Sciatic nerve (tissue), 2 donors: Measurements from ENCODE around the gene F8. TPM values are rescaled to one million over a fixed set of nuclear protein-coding genes. Genes with fewer than 3 reads are reported as not detected.
"Not testable (repeated sequence)": the region's sequence is repeated elsewhere in the genome, so short reads cannot be mapped to it uniquely, and the experiment has no call there.

Experiments used
- ATAC-seq: fragments of 200-7000 bp; cut with Tn5 transposase; one replicate; pipeline ENCODE4 v1.9.1; 2020; ENCODE audit warnings: mild to moderate bottlenecking, moderate library complexity
- DNase-seq: peaks from one replicate; pipeline ENCODE4 v3.0.0-alpha.2; 2020; ENCODE audit warnings: low spot score
- intact Hi-C: fragments of 100-400 bp; cut with DNase I; formaldehyde crosslinking; loops from one replicate; pipeline ENCODE4 v1.14.2; 2022
- total RNA-seq: library from RNA; stranded (reverse); fragmentation: NEBNext Ultra II Directional; extraction: Animal tissue kit (Norgen Biotek cat#: 25700); gene quantifications from one replicate; pipeline ENCODE4 v1.2.1, GENCODE V29; 2021
- donor health status: DM: no; HTN: no; CAD: no.
- donor health status: DM: no; HTN: no; CAD: no.

F8 gene
- total RNA-seq, 1 donor from 2014 or later = 63.0 TPM

DNA sequence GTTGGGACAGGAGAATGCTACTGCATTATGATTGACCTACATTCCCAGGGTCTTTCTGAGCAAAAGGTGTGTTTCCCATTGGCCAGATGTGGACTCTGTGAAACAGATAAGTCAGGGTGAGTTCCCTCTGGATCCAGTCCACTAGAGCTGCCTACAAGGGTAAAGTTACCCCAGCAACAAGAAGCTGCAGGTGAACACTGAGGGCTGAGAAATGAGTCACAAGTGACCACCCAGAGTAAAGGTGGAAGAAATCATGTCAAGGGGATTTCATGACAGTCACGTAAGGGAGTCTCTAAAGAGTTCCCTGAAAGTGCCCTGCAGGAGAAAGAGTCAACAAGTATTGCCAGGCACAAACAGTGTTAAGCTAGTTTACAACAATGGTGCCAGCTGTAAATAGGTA is 120.1 kb downstream of the F8 start:
- intact Hi-C loops = no loop called here
- ATAC-seq (no peak), DNase-seq (no peak)

DNA sequence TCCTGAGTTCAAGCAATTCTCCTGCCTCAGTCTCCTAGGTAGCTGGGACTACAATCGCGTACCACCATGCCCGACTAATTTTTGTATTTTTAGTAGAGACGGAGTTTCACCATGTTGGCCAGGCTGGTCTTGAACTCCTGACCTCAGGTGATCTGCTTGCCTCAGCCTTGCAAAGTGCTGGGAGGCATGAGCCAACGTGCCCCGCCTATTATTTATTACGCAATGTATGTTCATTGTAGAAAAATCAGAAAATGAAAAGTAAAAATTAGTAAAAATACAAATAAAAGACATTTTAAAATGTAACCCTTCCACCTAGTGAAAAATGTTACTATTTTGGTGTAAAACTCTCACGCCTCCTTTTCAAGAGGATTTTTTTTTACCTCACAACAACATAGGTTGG is 122.2 kb downstream of the F8 start:
- no peak for DNase-seq
- no peak for ATAC-seq
- intact Hi-C loops = no loop called here

DNA sequence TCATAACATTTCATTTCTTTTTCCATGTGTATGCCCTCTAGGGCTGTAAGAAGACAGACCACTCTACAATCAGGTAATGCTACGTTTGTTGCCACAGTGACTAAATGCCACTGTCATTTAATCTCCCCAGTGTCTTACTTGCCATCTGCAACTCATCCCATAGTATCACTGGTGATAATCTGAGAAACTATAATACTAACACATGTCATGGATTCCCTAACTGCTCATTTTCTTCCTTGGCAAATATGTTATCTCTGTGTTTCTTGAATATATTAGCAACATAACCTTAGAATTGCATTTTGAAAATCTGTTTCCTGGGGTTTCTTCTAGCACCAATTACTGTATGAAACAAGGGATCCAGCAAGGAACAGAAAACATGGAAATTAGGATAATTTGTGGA is 130.2 kb downstream of the F8 start:
- intact Hi-C loops = no loop called here
- ATAC-seq (no peak), DNase-seq (no peak)

DNA sequence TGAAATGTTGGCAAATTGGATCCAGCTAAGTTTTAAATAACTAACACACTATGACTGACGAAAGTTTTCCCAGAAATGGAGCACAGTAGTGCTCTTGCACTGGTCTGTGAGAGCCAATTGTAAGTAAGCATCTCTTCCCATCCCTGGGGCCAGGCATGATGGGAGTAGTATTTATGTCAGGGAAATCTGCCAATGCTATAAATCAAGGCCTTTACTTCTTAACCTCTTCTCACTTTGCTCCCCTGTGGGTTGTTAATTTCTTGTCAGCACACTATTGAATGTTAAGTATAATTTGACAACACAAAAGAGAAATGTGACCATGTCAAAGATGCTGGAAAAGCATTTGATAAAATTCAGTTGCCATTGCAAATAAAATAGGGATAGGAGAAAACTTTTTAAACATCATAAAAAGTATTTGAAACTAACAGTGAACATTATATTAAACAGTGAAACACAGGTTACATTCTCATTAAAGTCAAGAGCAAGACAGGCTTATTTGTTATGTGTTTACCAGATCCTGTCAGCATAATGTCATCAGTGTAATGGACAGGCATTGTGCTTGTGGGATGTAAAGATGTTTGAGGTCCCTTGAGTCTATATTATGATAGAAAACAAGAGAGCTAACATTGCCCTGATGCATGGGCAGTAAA is 131.4 kb downstream of the F8 start:
- intact Hi-C loops = no loop called here
- ATAC-seq (no peak), DNase-seq (no peak)

DNA sequence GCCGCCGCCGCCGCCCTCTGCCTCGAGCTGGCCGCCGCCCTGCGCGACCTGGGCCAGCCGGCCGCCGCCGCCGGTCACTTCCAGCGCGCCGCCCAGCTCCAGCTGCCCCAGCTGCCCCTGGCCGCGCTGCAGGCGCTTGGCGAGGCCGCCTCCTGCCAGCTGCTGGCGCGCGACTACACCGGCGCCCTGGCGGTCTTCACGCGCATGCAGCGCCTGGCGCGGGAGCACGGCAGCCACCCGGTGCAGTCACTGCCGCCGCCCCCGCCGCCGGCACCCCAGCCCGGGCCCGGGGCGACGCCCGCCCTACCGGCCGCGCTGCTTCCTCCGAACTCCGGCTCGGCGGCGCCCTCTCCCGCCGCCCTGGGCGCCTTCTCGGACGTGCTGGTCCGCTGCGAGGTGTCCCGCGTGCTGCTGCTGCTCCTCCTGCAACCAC is 135.7 kb downstream of the F8 start:
- intact Hi-C loops, DNase-seq: not testable (repeated sequence)
- ATAC-seq = peak; percentile 59

DNA sequence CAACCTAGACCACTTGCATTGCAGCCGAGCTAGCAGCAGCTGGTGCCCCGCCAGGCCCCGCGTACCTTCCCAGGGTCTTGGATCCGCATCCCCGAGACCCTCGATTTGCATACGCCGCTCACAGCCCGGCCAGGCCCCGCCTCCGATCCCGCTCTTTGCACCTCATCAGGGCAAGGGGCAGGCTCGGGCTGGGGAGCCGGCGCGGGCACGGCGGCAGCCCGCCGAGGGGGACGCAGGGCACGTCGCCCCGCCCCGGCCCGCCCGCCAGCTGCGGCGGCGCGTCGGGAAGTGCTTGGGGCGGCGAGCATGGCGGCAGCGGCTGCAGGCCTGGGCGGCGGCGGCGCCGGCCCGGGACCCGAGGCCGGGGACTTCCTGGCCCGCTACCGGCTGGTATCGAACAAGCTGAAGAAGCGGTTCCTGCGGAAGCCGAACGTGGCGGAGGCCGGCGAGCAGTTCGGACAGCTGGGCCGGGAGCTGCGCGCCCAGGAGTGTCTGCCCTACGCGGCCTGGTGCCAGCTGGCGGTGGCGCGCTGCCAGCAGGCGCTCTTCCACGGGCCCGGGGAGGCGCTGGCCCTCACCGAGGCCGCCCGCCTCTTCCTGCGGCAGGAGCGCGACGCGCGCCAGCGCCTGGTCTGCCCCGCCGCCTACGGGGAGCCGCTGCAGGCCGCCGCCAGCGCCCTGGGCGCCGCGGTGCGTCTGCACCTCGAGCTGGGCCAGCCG is 136.3 kb downstream of the F8 start, which contains the start of gene F8A1:
Gene F8A1 (plus strand): TSS at position 287 of the 720 bp plus-strand sequence. CDS start 20 bp downstream, at position 307.
- peak; percentile 59 for ATAC-seq
- DNase-seq, intact Hi-C loops: not testable (repeated sequence)

DNA sequence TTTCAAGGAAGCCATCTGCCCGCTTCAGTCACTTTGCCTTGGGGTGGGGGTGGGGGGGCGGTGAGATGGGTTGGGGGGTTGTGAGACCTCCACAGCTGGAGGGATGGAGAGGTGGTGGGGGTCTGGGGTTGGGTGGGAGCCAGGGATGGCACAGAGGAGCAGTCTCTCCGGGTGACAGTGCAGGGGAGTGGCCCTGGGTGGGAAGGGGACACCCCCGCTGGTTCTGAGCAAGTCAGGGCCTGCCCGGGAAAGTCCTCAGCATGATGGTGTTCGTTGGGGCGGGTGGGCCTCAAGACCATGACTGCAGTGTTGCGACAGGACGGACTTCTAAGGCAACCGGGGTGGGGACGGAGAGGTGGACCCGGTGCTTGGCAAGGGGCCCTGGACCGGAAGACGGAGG is 137.0 kb downstream of the F8 start:
- ATAC-seq = peak; percentile 27
- intact Hi-C loops, DNase-seq: not testable (repeated sequence)

DNA sequence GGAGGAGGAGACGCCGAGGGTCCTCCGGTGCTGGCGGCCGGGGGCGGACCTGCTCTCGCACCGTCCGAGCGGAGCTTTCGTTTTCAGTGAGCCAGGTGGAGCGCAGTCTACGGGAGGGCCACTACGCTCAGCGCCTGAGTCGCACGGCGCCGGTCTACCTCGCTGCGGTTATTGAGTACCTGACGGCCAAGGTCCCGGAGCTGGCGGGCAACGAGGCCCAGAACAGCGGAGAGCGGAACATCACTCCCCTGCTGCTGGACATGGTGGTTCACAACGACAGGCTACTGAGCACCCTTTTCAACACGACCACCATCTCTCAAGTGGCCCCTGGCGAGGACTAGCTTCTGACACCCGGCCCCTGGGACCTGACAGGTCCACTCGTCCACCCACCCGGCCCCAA is 137.5 kb downstream of the F8 start:
- ATAC-seq, intact Hi-C loops, DNase-seq: not testable (repeated sequence)

DNA sequence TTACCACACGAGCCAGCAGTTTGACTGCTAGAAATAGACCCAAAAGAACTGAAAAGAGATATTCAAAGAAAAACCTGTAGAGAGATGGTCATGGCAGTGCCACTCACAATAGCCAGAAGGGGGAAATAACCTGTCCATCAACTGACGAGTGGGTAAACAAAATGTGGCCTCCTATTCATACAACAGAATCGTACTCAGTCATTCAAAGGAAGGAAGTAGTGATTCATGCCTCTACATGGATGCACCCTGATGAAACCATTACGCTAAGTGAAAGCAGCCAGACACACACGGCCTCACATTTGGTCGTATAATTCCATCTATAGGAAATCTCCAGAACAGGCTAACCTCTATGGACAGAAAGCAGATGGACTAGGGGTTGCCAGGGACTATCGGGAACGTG is 138.5 kb downstream of the F8 start:
- ATAC-seq, DNase-seq, intact Hi-C loops: not testable (repeated sequence)

DNA sequence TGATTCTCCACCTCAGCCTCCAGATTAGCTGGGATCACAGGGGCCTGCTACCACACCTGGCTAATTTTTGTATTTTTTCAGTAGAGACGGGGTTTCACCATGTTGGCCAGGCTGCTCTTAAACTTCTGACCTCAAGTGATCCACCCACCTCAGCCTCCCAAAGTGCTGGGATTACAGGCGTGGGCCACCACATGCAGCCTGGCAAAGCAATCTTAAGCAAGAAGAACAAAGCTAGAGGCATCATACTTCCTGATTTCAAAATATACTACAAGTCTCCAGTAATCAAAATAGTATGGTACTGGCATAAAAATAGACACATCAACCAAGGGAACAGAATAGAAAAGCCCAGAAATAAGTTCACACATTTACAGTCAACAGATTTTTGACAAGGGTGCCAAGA is 149.2 kb downstream of the F8 start:
- intact Hi-C loops = no loop called here
- DNase-seq = no peak
- ATAC-seq = no peak

DNA sequence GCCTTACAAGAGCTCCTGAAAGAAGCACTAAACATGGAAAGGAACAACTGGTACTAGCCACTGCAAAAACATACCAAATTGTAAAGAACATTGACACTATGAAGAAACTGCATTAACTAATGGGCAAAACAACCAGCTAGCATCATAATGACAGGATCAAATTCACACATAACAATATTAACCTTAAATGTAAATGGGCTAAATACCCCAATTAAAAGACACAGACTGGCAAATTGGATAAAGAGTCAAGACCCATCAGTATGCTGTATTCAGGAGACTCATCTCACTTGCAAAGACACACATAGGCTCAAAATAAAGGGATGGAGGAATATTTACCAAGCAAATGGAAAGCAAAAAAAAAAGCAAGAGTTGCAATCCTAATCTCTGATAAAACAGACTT is 154.0 kb downstream of the F8 start:
- DNase-seq, ATAC-seq, intact Hi-C loops: not testable (repeated sequence)

DNA sequence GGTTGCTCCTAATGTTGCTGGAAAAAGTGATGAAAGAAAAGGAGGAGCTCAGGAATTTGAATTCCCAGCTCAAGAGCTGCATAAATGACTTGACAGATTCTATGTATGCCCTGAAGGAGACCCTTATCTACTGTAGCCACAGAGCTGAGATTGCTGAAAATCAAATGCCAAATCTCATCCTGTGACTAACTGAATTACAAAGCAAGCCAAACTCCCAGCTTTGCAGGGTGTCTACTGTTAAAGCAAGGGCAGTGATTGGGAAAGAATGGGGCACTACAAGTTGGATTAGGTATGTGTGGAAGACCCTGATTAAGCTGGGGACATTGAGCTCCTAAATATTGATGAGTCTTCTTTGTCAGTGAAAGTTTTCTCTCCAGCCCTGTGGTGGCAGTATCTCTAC is 167.3 kb downstream of the F8 start:
- ATAC-seq = no peak
- intact Hi-C loops = no loop called here
- no peak for DNase-seq

DNA sequence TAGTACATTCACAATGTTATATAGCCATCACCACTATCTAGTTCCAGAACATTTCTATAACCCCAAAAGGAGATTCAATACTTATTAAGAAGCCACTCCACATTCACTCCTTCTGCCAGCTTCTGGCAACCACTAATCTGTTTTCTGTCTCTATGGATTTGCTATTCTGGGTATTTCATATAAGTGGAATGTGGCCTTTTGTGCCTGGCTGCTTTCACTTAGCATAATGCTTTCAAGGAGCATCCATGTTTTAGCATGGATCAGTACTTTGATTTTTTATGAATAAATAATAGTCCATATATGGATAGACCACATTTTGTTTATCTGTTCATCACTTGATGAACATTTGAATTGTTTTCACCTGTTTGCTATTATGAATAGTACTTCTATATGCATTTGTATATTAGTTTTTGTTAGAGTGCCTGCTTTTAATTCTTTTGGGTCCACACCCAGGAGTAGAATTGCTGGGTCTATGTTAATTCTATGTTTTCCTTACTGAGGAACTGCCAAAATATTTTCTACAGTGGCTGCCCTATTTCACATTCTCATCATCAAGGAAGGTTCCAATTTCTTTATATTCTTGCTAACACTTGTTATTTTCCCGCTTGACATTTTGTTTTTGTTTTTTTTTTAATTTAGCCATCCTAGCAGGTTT is 171.4 kb downstream of the F8 start:
- intact Hi-C loops = no loop called here
- ATAC-seq = no peak
- DNase-seq = no peak

DNA sequence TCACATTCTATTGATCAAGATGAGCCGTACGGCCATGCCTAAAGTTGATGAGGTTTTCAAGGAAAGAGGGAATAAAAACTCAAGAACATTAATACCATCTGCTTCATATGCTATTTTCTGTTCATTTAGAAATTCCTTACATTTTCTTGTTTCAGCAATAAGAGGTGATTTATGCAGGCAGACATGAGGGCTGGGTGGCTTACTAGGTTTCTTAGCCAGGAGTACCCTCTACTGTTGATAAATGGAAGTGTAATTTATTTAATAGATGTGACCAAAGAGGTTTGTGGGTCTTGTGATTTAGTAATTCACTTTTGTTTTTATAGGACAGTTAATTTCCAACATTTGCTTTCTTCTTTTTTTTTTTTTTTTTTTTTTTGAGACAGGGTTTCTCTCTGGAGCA is 181.7 kb downstream of the F8 start:
- intact Hi-C loops = loop anchor here (1.0 kb wide), 1 partner anchor 37 kb away; no protein-coding TSS in a partner anchor
- DNase-seq = no peak
- ATAC-seq = no peak

DNA sequence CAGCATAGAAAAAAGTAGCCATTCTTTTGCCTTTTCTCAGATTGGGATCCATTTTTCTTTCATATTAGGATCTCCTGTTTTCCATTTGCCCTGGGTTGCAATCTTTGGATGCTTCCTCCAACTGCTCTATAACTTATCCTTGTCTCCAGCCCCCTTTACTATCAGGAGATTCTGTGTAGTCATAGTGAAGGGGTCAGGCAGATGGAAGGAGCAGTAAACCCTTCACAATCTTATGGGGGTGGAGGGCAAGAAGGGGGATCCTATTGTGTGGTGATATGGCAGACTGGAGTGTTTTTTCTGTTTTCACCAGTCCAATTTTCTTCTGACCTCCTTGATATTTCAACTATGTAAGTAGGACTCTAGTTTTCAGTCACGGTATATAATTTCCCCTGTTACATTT is 186.4 kb downstream of the F8 start:
- intact Hi-C loops = no loop called here
- DNase-seq (no peak), ATAC-seq (no peak)

DNA sequence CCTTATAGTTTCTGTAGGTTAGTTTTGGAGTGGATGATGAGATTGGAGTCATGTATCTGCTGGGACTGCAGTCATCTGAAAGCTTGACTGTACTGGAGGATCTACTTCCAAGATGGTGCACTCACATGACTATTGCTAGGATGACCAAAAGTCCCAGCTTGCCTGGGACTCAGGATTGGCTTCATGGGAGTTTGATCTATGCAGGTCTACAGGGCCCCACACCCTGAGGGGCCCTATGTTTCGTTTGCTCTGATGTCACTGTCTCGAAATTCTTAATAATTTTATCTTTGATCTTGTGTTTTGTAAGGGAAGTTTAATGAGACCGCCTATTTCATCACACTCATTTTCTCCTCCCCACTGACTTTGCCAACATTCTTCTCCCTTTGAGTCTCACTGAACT is 188.0 kb downstream of the F8 start, which contains the start of gene SMIM9:
Gene SMIM9 (minus strand): TSS at position 101 of the 400 bp plus-strand sequence. CDS start 3,806 bp downstream, outside the sequence.
- intact Hi-C loops = no loop called here
- DNase-seq (no peak), ATAC-seq (no peak)

DNA sequence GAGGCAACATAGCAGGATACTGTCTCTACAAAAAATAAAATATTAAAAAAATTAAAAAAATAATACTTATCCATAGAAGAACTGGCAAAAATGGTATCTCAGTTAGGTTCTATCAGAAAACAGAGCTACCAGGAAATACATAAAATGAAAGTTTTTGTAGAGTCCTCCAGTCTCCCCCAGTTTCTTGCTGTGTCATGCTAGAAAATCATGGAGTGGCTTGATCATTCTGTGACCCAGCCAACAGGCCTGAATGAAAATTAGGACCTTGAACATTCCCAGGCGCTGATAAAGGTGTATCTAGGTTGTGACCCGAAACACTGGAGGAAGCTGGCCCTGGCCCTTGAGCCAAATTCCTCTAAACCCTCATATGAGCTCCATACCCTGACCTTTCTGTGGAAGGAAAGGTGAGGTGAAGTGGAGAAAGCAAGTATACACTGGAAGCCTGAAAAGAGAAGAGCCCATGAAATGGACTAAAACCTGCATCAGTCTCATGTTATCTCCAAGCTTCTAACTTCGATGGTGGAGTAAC is 188.7 kb downstream of the F8 start:
- intact Hi-C loops = no loop called here
- ATAC-seq = no peak
- DNase-seq = no peak

DNA sequence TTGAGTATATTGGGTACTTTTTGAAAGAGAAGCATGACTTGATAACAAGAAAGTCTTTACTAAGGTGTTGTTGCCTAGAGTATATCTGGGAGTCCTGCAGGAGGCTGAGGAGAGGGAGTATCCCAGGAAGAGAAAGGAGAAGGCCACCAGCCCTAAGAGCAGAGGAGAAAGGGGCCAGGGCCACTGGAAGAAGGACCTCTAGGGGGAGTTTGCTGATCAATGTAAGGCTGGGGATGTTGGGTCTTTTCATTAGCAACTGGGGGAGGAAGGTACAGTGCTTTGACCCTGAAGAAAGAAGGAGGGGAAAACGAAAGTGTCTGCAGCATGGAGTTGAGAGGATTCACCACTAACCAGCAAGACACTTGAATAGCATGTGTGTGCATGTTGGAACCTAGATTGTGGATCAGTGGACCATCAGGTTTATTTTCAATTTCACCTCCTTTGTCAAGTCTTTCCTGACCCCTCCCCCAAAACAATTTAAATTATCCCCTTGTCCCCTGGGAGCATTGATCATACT is 192.5 kb downstream of the F8 start:
- intact Hi-C loops = no loop called here
- DNase-seq = no peak
- ATAC-seq = no peak

DNA sequence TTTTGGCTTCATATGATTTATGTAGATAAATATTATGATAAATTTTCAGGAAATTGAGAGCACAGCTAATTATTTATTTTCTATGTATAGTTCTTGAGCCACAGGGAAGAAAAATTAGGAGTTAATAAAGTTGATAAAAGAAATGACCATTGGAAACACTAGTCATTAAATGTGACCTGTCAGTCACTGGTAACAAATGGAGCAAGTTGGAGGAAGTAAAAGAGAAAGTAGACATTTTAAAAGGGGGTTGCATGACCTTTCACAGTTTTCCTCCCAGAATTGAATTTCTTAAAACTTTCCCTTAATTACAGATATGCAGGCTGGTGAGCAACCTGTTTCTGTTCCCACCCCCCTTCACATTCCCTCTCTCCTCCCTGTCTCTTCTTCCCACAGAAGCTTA is 193.4 kb downstream of the F8 start:
- no peak for DNase-seq
- intact Hi-C loops = no loop called here
- ATAC-seq = no peak
